Transverse colon (tissue), 3 donors: ENCODE results near the gene KLHL29.

ENCODE experiments used
- EP300 ChIP-seq: sonication (generic); formaldehyde crosslinking; IDR thresholded peaks from one replicate; pipeline ENCODE4 v1.6.1; 2017; ENCODE audit warnings: antibody characterized with exemption, low read depth
- POLR2A ChIP-seq: fragments of 450-650 bp; IDR thresholded peaks from one replicate; pipeline ENCODE4 v1.6.1; 2016; ENCODE audit warnings: antibody characterized with exemption, mild to moderate bottlenecking, moderate library complexity
- TF ChIP-seq, protein P1 (sequence below), 5 experiments: fragments of 200-600 bp in 3 of 5; fragments of 450-650 bp in 2 of 5; sonication (generic) in 3 of 5; IDR thresholded peaks; 1 replicate in 2 of 5; 2 replicates in 3 of 5; pipeline ENCODE4 v1.5.1; 2016 to 2017; ENCODE audit warnings: antibody characterized with exemption in 5 of 5, inconsistent platforms in 3 of 5, mild to moderate bottlenecking in 2 of 5, moderate library complexity in 1 of 5

GRCh38 chr2:23617811-23618215, 232.8 kb downstream of the KLHL29 start:
- TF ChIP-seq, protein P1, sequence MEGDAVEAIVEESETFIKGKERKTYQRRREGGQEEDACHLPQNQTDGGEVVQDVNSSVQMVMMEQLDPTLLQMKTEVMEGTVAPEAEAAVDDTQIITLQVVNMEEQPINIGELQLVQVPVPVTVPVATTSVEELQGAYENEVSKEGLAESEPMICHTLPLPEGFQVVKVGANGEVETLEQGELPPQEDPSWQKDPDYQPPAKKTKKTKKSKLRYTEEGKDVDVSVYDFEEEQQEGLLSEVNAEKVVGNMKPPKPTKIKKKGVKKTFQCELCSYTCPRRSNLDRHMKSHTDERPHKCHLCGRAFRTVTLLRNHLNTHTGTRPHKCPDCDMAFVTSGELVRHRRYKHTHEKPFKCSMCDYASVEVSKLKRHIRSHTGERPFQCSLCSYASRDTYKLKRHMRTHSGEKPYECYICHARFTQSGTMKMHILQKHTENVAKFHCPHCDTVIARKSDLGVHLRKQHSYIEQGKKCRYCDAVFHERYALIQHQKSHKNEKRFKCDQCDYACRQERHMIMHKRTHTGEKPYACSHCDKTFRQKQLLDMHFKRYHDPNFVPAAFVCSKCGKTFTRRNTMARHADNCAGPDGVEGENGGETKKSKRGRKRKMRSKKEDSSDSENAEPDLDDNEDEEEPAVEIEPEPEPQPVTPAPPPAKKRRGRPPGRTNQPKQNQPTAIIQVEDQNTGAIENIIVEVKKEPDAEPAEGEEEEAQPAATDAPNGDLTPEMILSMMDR (IDR thresholded peaks at IDR 0.05): no peak
- TF ChIP-seq POLR2A (no peak), EP300 (no peak)
